Measurements from ENCODE around the gene KLHL34. TPM values are rescaled to one million over a fixed set of nuclear protein-coding genes. Genes with fewer than 3 reads are reported as not detected.

Gene KLHL34
- total RNA-seq, 1 experiment from 2014 or later = not detected

DNA sequence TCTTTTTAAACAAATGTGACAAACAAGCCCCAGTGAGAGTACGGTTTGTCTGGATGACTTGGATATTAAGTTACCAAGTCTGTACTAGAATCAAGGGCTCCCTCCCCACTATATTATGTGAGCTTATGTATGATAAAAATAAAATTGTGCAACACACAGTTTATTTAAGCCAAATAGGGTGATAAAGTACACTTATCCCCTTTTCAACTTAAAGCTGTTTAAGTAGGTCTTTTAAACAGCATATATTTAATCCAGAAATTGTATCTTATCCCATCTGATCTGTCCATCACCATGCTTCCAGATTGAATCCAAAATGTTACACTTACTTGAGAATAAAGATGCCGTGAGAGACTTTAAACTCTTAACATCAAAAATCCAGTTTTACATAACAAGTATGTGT, 2.0 kb upstream of the KLHL34 start:
- Mint-ChIP-seq H3K9me3 (ENCODE audit: unreplicated experiment) (peaks cover 6% of the 10 kb centered on the region), H3K4me3 (ENCODE audit: unreplicated experiment) (no peak overlapping the region), H3K4me1 (ENCODE audit: insufficient read depth, unreplicated experiment) (no peaks in the 10 kb centered on the region), H3K36me3 (ENCODE audit: insufficient read depth, unreplicated experiment) (no peaks in the 10 kb centered on the region), H3K27me3 (ENCODE audit: insufficient read depth, unreplicated experiment) (peaks cover 38% of the 10 kb centered on the region), H3K27ac (ENCODE audit: low read depth, unreplicated experiment) (no peak overlapping the region)
- no peak for DNase-seq (ENCODE audit: unreplicated experiment)
- no TSS peak for BruUV-seq (replicated peaks)
- ChIA-PET POLR2A (no interaction called here), CTCF (no interaction called here)
- intact Hi-C loops (cut with micrococcal nuclease) = no loop called here
- TF ChIP-seq, protein P1, sequence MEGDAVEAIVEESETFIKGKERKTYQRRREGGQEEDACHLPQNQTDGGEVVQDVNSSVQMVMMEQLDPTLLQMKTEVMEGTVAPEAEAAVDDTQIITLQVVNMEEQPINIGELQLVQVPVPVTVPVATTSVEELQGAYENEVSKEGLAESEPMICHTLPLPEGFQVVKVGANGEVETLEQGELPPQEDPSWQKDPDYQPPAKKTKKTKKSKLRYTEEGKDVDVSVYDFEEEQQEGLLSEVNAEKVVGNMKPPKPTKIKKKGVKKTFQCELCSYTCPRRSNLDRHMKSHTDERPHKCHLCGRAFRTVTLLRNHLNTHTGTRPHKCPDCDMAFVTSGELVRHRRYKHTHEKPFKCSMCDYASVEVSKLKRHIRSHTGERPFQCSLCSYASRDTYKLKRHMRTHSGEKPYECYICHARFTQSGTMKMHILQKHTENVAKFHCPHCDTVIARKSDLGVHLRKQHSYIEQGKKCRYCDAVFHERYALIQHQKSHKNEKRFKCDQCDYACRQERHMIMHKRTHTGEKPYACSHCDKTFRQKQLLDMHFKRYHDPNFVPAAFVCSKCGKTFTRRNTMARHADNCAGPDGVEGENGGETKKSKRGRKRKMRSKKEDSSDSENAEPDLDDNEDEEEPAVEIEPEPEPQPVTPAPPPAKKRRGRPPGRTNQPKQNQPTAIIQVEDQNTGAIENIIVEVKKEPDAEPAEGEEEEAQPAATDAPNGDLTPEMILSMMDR (IDR thresholded peaks at IDR 0.05; ENCODE audit: unreplicated experiment) = no peak

DNA sequence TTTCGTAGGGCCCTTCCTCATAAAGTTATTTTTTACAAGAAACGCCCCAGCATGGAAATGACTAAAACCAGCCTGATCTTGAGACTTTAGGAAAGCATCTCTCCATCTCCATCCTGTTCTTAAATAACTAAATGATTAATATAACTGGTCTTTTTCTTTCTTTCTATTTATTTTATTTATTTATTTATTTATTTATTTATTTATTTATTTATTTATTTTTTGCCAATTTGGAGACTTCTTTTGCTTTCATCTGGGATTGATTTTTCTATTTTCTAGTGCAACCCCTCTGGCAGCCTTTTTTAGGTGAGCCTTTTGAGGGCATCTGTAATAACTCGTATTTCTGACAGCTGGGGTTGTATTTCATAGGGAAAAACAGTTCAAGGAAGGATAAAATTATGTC, 1.2 kb upstream of the KLHL34 start:
- TF ChIP-seq, protein P1 (IDR thresholded peaks at IDR 0.05; ENCODE audit: unreplicated experiment) = no peak
- Mint-ChIP-seq H3K27me3 (ENCODE audit: insufficient read depth, unreplicated experiment) (peaks cover 30% of the 10 kb centered on the region), H3K9me3 (ENCODE audit: unreplicated experiment) (peaks cover 6% of the 10 kb centered on the region), H3K4me1 (ENCODE audit: insufficient read depth, unreplicated experiment) (no peaks in the 10 kb centered on the region), H3K4me3 (ENCODE audit: unreplicated experiment) (no peak overlapping the region), H3K27ac (ENCODE audit: low read depth, unreplicated experiment) (no peak overlapping the region), H3K36me3 (ENCODE audit: insufficient read depth, unreplicated experiment) (no peaks in the 10 kb centered on the region)
- DNase-seq (ENCODE audit: unreplicated experiment) = no peak
- ChIA-PET CTCF (interaction anchor here (0.6 to 0.7 kb wide), 2 partner anchors 11 to 1718 kb away, joined by 5 to 6 read pairs; no protein-coding TSS in a partner anchor), POLR2A (no interaction called here)
- intact Hi-C loops (cut with micrococcal nuclease) = no loop called here
- BruUV-seq (replicated peaks) = no TSS peak

DNA sequence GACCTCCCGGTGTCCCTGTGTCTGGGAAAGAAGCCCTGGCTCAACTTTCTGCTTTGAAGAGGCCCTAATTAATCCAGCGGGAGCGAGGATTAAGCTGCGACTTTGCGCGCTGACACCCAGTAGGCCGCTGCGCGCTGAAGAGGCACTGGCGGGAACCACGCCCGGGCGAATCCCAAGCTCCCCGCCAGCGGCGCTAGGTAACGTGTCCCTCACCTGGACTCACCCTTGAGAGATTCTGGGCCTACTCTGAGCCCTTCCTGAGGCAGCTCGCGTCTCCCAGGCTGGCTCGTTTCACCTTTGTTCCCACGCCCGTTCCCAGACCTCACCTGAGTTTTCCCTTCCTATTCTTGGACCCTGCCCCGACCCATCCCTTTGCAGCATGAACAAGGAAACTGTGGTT, 616 bp upstream of the KLHL34 start:
- Mint-ChIP-seq H3K27me3 (ENCODE audit: insufficient read depth, unreplicated experiment) (peaks cover 24% of the 10 kb centered on the region), H3K4me1 (ENCODE audit: insufficient read depth, unreplicated experiment) (no peaks in the 10 kb centered on the region), H3K9me3 (ENCODE audit: unreplicated experiment) (peaks cover 6% of the 10 kb centered on the region), H3K4me3 (ENCODE audit: unreplicated experiment) (no peak overlapping the region), H3K27ac (ENCODE audit: low read depth, unreplicated experiment) (no peak overlapping the region), H3K36me3 (ENCODE audit: insufficient read depth, unreplicated experiment) (no peaks in the 10 kb centered on the region)
- BruUV-seq (replicated peaks) = no TSS peak
- DNase-seq (ENCODE audit: unreplicated experiment) = no peak
- intact Hi-C loops (cut with micrococcal nuclease) = no loop called here
- POLR2A ChIA-PET = no interaction called here
- TF ChIP-seq, protein P1 (IDR thresholded peaks at IDR 0.05; ENCODE audit: unreplicated experiment) = no peak
- CTCF ChIA-PET = interaction anchor here (0.6 to 0.7 kb wide), 2 partner anchors 10 to 1718 kb away, joined by 5 to 6 read pairs; no protein-coding TSS in a partner anchor

DNA sequence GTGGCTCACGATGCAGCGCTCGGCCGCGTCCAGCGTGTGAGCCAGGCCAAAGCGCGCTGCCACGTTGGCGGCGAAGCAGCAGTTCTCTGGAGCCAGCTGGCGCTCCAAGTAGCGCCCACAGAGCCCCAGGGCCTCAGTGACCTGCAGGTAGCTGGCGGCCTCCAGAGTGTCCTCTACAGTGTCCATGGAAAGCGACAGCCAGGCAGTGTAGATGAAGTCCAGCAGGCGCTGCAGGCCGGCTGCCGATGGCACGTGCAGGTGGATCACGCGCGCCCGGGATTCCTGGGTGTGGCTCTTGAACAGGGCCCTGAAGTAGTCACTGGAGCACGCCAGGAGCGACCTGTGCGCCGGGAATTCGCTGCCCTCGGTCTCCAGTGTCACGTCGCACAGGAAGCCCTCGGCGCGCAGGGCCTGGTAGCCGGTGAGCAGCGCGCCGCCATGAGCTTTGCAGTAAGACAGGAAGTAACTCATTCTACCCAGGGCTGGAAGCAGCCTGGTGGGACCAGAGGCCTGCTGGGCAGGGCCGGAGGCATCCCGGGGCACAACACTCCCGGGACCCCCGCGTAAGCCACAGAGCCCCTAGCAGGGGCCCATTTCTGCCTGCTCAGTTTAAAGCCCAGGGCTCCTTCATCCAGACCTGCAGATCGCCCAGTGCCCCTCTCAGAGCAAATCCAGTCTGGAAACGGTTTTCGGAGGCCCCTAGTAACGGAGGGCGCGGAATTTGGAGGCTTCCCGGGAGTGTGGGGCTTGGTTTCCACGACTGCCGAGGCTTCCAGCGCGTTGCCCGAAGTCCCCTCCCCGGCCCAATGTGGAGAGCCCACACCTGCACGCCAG, 595 bp downstream of the KLHL34 start:
- BruUV-seq (replicated peaks) = no TSS peak
- Mint-ChIP-seq H3K4me3 (ENCODE audit: unreplicated experiment) (no peak overlapping the region), H3K27me3 (ENCODE audit: insufficient read depth, unreplicated experiment) (peaks cover 13% of the 10 kb centered on the region), H3K27ac (ENCODE audit: low read depth, unreplicated experiment) (no peak overlapping the region), H3K36me3 (ENCODE audit: insufficient read depth, unreplicated experiment) (no peaks in the 10 kb centered on the region), H3K9me3 (ENCODE audit: unreplicated experiment) (peaks cover 6% of the 10 kb centered on the region), H3K4me1 (ENCODE audit: insufficient read depth, unreplicated experiment) (no peaks in the 10 kb centered on the region)
- intact Hi-C loops (cut with micrococcal nuclease) = no loop called here
- DNase-seq (ENCODE audit: unreplicated experiment) = no peak
- TF ChIP-seq, protein P1 (IDR thresholded peaks at IDR 0.05; ENCODE audit: unreplicated experiment) = no peak
- ChIA-PET CTCF (no interaction called here), POLR2A (no interaction called here)
